ENCODE data around the gene PAN2. TPM values are rescaled to one million over a fixed set of nuclear protein-coding genes. Genes with fewer than 3 reads are reported as not detected.

PAN2 gene
- total RNA-seq, 2 experiments from 2014 or later = 61.8 to 63.7 TPM

DNA sequence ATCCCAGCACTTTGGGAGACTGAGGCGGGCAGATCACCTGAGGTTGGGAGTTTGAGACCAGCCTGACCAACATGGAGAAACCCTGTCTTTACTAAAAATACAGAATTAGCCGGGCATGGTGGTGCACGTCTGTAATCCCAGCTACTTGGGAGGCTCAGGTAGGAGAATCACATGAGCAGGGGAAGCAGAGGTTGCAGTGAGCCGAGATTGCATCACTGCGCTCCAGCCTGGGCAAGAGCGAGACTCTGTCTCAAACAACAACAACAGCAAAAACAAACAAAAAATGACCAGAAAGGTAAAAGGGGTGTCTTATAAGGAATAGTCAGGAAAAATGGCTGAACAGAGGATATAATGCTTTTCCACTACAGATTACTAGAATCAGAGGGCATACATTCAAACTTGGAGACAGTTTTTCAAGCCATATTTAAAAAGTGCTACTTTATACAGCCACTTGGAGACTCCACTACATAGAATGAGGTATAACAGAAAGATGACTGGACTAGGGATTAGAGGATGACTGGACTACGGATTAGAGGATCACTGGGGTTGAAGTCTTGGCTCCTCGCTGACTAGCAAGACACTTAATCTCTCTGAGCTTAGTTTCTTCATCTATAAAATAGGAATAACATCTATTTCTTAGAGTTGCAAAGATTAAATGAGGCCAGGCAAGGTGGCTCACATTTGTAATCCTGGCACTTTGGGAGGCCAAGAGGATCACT, 28.8 kb downstream of the PAN2 start:
- CTCF ChIA-PET = interaction anchor here (0.9 to 2.2 kb wide), 2 partner anchors 10 to 116 kb away, joined by 4 to 5 read pairs; partner anchors contain the start of gene SMARCC2
- H3K27ac Mint-ChIP-seq = no peak overlapping the region
- DNase-seq = no peak
- H3K36me3 Mint-ChIP-seq (ENCODE audit: low read depth) = peaks cover 27% of the 10 kb centered on the region
- ATAC-seq = no peak
- no peaks in the 10 kb centered on the region for H3K9me3 Mint-ChIP-seq (ENCODE audit: insufficient read depth)
- H3K27me3 Mint-ChIP-seq (ENCODE audit: low read depth) = no peaks in the 10 kb centered on the region
- H3K4me3 Mint-ChIP-seq = no peak overlapping the region
- peaks cover 22% of the 10 kb centered on the region for H3K4me1 Mint-ChIP-seq (ENCODE audit: low read depth)
- POLR2A ChIA-PET = no interaction called here

- H3K4me1 Mint-ChIP-seq (ENCODE audit: low read depth) = peaks cover 22% of the 10 kb centered on the region
- ChIA-PET CTCF (interaction anchor here (0.9 to 2.2 kb wide), 2 partner anchors 10 to 115 kb away, joined by 4 to 5 read pairs; partner anchors contain the start of gene SMARCC2), POLR2A (no interaction called here)
- no peaks in the 10 kb centered on the region for H3K27me3 Mint-ChIP-seq (ENCODE audit: low read depth)
- ATAC-seq (no peak), DNase-seq (no peak)
- H3K9me3 Mint-ChIP-seq (ENCODE audit: insufficient read depth) = no peaks in the 10 kb centered on the region
- H3K4me3 Mint-ChIP-seq = no peak overlapping the region
- peaks cover 25% of the 10 kb centered on the region for H3K36me3 Mint-ChIP-seq (ENCODE audit: low read depth)
- H3K27ac Mint-ChIP-seq = no peak overlapping the region
Observed at GRCh38 chr12:56304276-56304675, 29.5 kb downstream of the PAN2 start.

- ChIA-PET CTCF (interaction anchor here (0.7 to 1.7 kb wide), 4 partner anchors 8 to 182 kb away, joined by 3 to 4 read pairs (median 3); partner anchors contain the start of gene ZC3H10), POLR2A (interaction anchor here (0.7 to 1.1 kb wide), 3 partner anchors 17 to 142 kb away, joined by 3 read pairs; partner anchors contain the start of gene MYL6)
- Mint-ChIP-seq H3K4me1 (ENCODE audit: low read depth) (peaks cover 52% of the 10 kb centered on the region), H3K27me3 (ENCODE audit: low read depth) (no peaks in the 10 kb centered on the region), H3K27ac (peak overlapping the region; percentile 91), H3K9me3 (ENCODE audit: insufficient read depth) (no peaks in the 10 kb centered on the region), H3K4me3 (peak overlapping the region; percentile 97), H3K36me3 (ENCODE audit: low read depth) (peaks cover 45% of the 10 kb centered on the region)
- no peak for DNase-seq
- ATAC-seq = no peak
Observed at GRCh38 chr12:56300644-56301464, 32.9 kb downstream of the PAN2 start.

GRCh38 chr12:56299853-56300643, 33.8 kb downstream of the PAN2 start, which contains the start of gene CS:
TSS of gene CS (minus strand) at chr12:56300330. CDS start at chr12:56300201, 129 bp downstream.
- ChIA-PET POLR2A (interaction anchor here (0.7 to 1.4 kb wide), 6 partner anchors 58 to 149 kb away, joined by 3 to 5 read pairs (median 3); partner anchors contain the start of genes MYL6 and TIMELESS), CTCF (interaction anchor here (0.9 to 3.0 kb wide), 8 partner anchors 9 to 181 kb away, joined by 3 to 14 read pairs (median 4); partner anchors contain the start of genes ANKRD52, CNPY2, RNF41 and ZC3H10)
- peak; percentile 99 for DNase-seq
- Mint-ChIP-seq H3K36me3 (ENCODE audit: low read depth) (peaks cover 45% of the 10 kb centered on the region), H3K4me1 (ENCODE audit: low read depth) (peaks cover 52% of the 10 kb centered on the region), H3K27me3 (ENCODE audit: low read depth) (no peaks in the 10 kb centered on the region), H3K9me3 (ENCODE audit: insufficient read depth) (no peaks in the 10 kb centered on the region), H3K4me3 (peak within 1 kb of the TSS; percentile 97), H3K27ac (peak within 1 kb of the TSS; percentile 91)
- ATAC-seq = peak; percentile 97

- Mint-ChIP-seq H3K9me3 (ENCODE audit: insufficient read depth) (no peaks in the 10 kb centered on the region), H3K36me3 (ENCODE audit: low read depth) (peaks cover 44% of the 10 kb centered on the region), H3K4me1 (ENCODE audit: low read depth) (peaks cover 52% of the 10 kb centered on the region), H3K27ac (peak overlapping the region; percentile 91), H3K27me3 (ENCODE audit: low read depth) (no peaks in the 10 kb centered on the region), H3K4me3 (peak overlapping the region; percentile 97)
- POLR2A ChIA-PET = interaction anchor here (0.7 to 1.4 kb wide), 5 partner anchors 59 to 329 kb away, joined by 3 to 5 read pairs (median 3); partner anchors contain the start of gene TIMELESS
- ATAC-seq = peak; percentile 12
- CTCF ChIA-PET = interaction anchor here (0.8 to 3.0 kb wide), 11 partner anchors 8 to 329 kb away, joined by 3 to 14 read pairs (median 4); partner anchors contain the start of genes ANKRD52, CNPY2, RNF41 and SPRYD4
- peak; percentile 53 for DNase-seq
Observed at GRCh38 chr12:56299308-56299852, 34.4 kb downstream of the PAN2 start.

- ATAC-seq = no peak
- Mint-ChIP-seq H3K27ac (peak overlapping the region; percentile 91), H3K9me3 (ENCODE audit: insufficient read depth) (no peaks in the 10 kb centered on the region), H3K27me3 (ENCODE audit: low read depth) (no peaks in the 10 kb centered on the region), H3K36me3 (ENCODE audit: low read depth) (peaks cover 47% of the 10 kb centered on the region), H3K4me1 (ENCODE audit: low read depth) (peaks cover 52% of the 10 kb centered on the region), H3K4me3 (peak overlapping the region; percentile 97)
- POLR2A ChIA-PET = interaction anchor here (0.6 to 1.4 kb wide), 6 partner anchors 10 to 330 kb away, joined by 3 to 5 read pairs (median 3); partner anchors contain the start of genes SMARCC2 and TIMELESS
- CTCF ChIA-PET = interaction anchor here (0.5 to 3.0 kb wide), 12 partner anchors 7 to 329 kb away, joined by 3 to 14 read pairs (median 4); partner anchors contain the start of genes ANKRD52, CNPY2, RNF41 and SPRYD4
- peak; percentile 25 for DNase-seq
Observed at GRCh38 chr12:56298828-56299227, 35.0 kb downstream of the PAN2 start.

- no peaks in the 10 kb centered on the region for H3K9me3 Mint-ChIP-seq (ENCODE audit: insufficient read depth)
- ChIA-PET CTCF (interaction anchor here (1.0 to 3.0 kb wide), 7 partner anchors 18 to 178 kb away, joined by 4 to 14 read pairs (median 6); partner anchors contain the start of genes ANKRD52, CNPY2, COQ10A and ZC3H10), POLR2A (interaction anchor here (0.8 to 1.2 kb wide), 2 partner anchors 18 to 75 kb away, joined by 3 read pairs; partner anchors contain the start of genes CNPY2 and RNF41)
- peaks cover 56% of the 10 kb centered on the region for H3K4me1 Mint-ChIP-seq (ENCODE audit: low read depth)
- DNase-seq (no peak), ATAC-seq (no peak)
- no peaks in the 10 kb centered on the region for H3K27me3 Mint-ChIP-seq (ENCODE audit: low read depth)
- peak overlapping the region; percentile 22 for H3K4me3 Mint-ChIP-seq
- H3K36me3 Mint-ChIP-seq (ENCODE audit: low read depth) = peaks cover 51% of the 10 kb centered on the region
- H3K27ac Mint-ChIP-seq = no peak overlapping the region
Observed at GRCh38 chr12:56297400-56297799, 36.4 kb downstream of the PAN2 start.

DNA sequence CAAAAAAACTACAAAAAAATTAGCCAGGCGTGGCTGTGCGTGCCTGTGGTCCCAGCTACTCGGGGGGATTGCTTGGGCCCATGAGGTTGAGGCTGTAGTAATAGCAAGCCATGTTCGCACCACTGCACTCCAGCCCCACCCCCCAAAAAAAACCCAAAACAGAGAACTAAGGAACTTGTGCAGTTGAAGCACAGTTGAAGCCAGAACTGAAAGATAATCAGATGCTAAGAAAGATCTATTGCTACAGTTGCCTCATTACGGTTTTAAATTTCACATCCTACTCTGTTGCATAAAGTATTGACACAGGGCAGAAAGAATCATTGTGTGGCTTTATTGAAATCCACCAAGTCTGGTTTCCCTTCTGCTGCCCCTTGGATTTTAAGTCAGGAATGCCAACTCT, 37.5 kb downstream of the PAN2 start:
- ChIA-PET POLR2A (interaction anchor here (0.7 kb wide), 1 partner anchor 20 kb away, joined by 3 read pairs; the partner anchor contains the start of gene CNPY2), CTCF (interaction anchor here (0.8 to 1.7 kb wide), 3 partner anchors 25 to 38 kb away, joined by 3 to 6 read pairs (median 4); partner anchors contain the start of gene ANKRD52)
- Mint-ChIP-seq H3K36me3 (ENCODE audit: low read depth) (peaks cover 44% of the 10 kb centered on the region), H3K9me3 (ENCODE audit: insufficient read depth) (no peaks in the 10 kb centered on the region), H3K27me3 (ENCODE audit: low read depth) (no peaks in the 10 kb centered on the region), H3K27ac (no peak overlapping the region), H3K4me3 (no peak overlapping the region), H3K4me1 (ENCODE audit: low read depth) (peaks cover 52% of the 10 kb centered on the region)
- no peak for DNase-seq
- no peak for ATAC-seq

DNA sequence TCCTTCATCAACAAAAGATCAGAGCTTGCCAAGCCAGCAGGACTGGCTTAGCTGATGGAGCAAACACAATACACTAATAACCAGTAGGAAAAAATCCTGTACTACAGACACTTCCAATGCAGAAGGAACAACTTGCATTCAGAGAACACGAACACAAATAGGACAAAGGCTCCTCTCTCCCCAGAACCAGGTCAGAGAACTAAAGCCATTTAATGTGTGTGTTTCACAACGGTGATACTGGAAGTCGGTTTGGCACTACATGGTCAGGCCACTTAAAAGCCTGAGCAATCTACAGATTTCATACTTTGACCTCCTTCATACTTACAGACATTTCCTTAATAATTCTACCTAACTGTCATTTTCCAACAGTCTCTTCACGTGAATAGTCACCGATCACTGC, 40.0 kb downstream of the PAN2 start:
- peaks cover 50% of the 10 kb centered on the region for H3K4me1 Mint-ChIP-seq (ENCODE audit: low read depth)
- no peak overlapping the region for H3K27ac Mint-ChIP-seq
- no peak overlapping the region for H3K4me3 Mint-ChIP-seq
- H3K9me3 Mint-ChIP-seq (ENCODE audit: insufficient read depth) = no peaks in the 10 kb centered on the region
- DNase-seq (no peak), ATAC-seq (no peak)
- no peaks in the 10 kb centered on the region for H3K27me3 Mint-ChIP-seq (ENCODE audit: low read depth)
- peaks cover 50% of the 10 kb centered on the region for H3K36me3 Mint-ChIP-seq (ENCODE audit: low read depth)
- CTCF ChIA-PET = no interaction called here
- POLR2A ChIA-PET = no interaction called here

GRCh38 chr12:56288705-56289387, 45.0 kb downstream of the PAN2 start:
- DNase-seq (no peak), ATAC-seq (no peak)
- Mint-ChIP-seq H3K9me3 (ENCODE audit: insufficient read depth) (no peaks in the 10 kb centered on the region), H3K36me3 (ENCODE audit: low read depth) (peaks cover 33% of the 10 kb centered on the region), H3K27ac (peak overlapping the region; percentile 66), H3K4me3 (no peak overlapping the region), H3K4me1 (ENCODE audit: low read depth) (peaks cover 31% of the 10 kb centered on the region), H3K27me3 (ENCODE audit: low read depth) (no peaks in the 10 kb centered on the region)
- POLR2A ChIA-PET = interaction anchor here (0.6 to 1.1 kb wide), 3 partner anchors 10 to 72 kb away, joined by 3 to 5 read pairs (median 3); partner anchors contain the start of gene CNPY2
- CTCF ChIA-PET = interaction anchor here (2.5 to 3.7 kb wide), 3 partner anchors 19 to 99 kb away, joined by 6 to 18 read pairs (median 12); partner anchors contain the start of gene SMARCC2
